Panc1 (cell line): ENCODE measurements around the gene SDK2.

Experiments used
- CTCF ChIP-seq: fragments of 450-650 bp; IDR thresholded peaks from 2 replicates; pipeline ENCODE4 v1.5.1; 2017; ENCODE audit warnings: mild to moderate bottlenecking
- SIN3A ChIP-seq: IDR thresholded peaks from 2 replicates; pipeline ENCODE4 v1.6.1; 2012; ENCODE audit warnings: low read depth, mild to moderate bottlenecking, low read length, moderate library complexity, borderline replicate concordance; ENCODE audit not compliant: insufficient read depth
- TCF7L2 ChIP-seq: IDR thresholded peaks from 2 replicates; pipeline ENCODE4 v1.6.1; 2011; ENCODE audit warnings: mild to moderate bottlenecking, low read depth, low read length, inconsistent platforms
- TF ChIP-seq, protein P1 (sequence below), 2 experiments: IDR thresholded peaks; 2 replicates each; pipeline ENCODE4 v1.6.1; 2011 to 2012; ENCODE audit warnings: low read depth in 2 of 2, control low read depth in 1 of 2, low read length in 1 of 2, mild to moderate bottlenecking in 1 of 2, moderate library complexity in 1 of 2; ENCODE audit not compliant: insufficient read depth in 1 of 2

DNA sequence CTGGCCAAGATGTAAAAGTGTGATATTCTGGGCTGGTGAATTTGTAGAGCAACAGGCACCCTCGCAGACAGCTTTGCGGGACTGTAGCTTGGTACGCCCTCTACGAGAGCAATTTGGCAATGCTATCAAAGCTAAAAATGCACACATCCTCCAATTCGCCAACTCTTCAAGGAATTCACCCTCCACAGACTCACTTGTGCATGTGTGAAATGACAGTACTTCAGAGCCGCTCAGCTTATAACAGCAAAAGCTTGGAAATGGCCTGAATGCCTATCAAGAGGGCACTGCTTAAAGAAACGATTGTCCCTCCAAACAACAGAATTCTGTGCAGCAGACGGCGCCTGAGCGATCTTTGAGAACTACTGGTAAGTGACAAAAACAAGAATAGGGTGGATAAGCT, 130.8 kb downstream of the SDK2 start:
- TF ChIP-seq CTCF (no peak), SIN3A (no peak), TCF7L2 (no peak)
- TF ChIP-seq, protein P1, sequence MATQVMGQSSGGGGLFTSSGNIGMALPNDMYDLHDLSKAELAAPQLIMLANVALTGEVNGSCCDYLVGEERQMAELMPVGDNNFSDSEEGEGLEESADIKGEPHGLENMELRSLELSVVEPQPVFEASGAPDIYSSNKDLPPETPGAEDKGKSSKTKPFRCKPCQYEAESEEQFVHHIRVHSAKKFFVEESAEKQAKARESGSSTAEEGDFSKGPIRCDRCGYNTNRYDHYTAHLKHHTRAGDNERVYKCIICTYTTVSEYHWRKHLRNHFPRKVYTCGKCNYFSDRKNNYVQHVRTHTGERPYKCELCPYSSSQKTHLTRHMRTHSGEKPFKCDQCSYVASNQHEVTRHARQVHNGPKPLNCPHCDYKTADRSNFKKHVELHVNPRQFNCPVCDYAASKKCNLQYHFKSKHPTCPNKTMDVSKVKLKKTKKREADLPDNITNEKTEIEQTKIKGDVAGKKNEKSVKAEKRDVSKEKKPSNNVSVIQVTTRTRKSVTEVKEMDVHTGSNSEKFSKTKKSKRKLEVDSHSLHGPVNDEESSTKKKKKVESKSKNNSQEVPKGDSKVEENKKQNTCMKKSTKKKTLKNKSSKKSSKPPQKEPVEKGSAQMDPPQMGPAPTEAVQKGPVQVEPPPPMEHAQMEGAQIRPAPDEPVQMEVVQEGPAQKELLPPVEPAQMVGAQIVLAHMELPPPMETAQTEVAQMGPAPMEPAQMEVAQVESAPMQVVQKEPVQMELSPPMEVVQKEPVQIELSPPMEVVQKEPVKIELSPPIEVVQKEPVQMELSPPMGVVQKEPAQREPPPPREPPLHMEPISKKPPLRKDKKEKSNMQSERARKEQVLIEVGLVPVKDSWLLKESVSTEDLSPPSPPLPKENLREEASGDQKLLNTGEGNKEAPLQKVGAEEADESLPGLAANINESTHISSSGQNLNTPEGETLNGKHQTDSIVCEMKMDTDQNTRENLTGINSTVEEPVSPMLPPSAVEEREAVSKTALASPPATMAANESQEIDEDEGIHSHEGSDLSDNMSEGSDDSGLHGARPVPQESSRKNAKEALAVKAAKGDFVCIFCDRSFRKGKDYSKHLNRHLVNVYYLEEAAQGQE (IDR thresholded peaks at IDR 0.05; ENCODE audit: insufficient read depth in 1 of 2, low read depth in 2 of 2, low read length in 1 of 2) = no peak
